H1 (cell line): ENCODE results near the gene NR5A2. TPM values are rescaled to one million over a fixed set of nuclear protein-coding genes. Genes with fewer than 3 reads are reported as not detected.

Source experiments
- CBX8 ChIP-seq: fragments of 300-800, 300-1000 bp; sonication (generic); IDR thresholded peaks from 2 replicates; pipeline ENCODE4 v1.7.1; 2016; ENCODE audit warnings: low read depth, low read length, borderline replicate concordance
- KDM4A ChIP-seq: IDR thresholded peaks from one replicate; pipeline ENCODE4 v1.7.1; 2012; ENCODE audit warnings: low read depth, mild to moderate bottlenecking, moderate library complexity, low read length, inconsistent platforms; ENCODE audit not compliant: severe bottlenecking
- POLR2AphosphoS5 ChIP-seq: IDR thresholded peaks from 2 replicates; pipeline ENCODE4 v1.6.1; 2011; ENCODE audit warnings: low read depth, low read length
- RBBP5 ChIP-seq: IDR thresholded peaks from 2 replicates; pipeline ENCODE4 v1.7.1; 2012; ENCODE audit warnings: low read depth, mild to moderate bottlenecking, inconsistent platforms, low read length, moderate library complexity, borderline replicate concordance
- SP1 ChIP-seq: IDR thresholded peaks from 2 replicates; pipeline ENCODE4 v1.6.1; 2011; ENCODE audit warnings: low read depth, low read length
- polyA plus RNA-seq, 7 experiments: library from polyadenylated mRNA; depleted of rRNA in 3 of 7; stranded (reverse) in 5 of 7; unstranded in 2 of 7; fragments of >200 nt in 5 of 7; fragments of 200-250 nt in 2 of 7; gene quantifications; 1 replicate in 5 of 7; 2 replicates in 1 of 7; 4 replicates in 1 of 7; pipeline versions ENCODE4 v1.2.1 to v1.2.3, GENCODE V29; 2011 to 2013; ENCODE audit warnings: missing spikeins in 2 of 7, mixed read lengths in 2 of 7
- total RNA-seq: library from RNA; stranded (reverse); fragmentation: NEBNext Ultra II Directional; extraction: Animal tissue kit (Norgen Biotek cat#: 25700); gene quantifications from 2 replicates; pipeline ENCODE4 v1.2.1, GENCODE V29; 2021
- TF ChIP-seq, protein P1 (sequence below): fragments of 300-600 bp; sonication (generic); IDR thresholded peaks from 2 replicates; pipeline ENCODE4 v1.7.1; 2012; ENCODE audit warnings: low read length, moderate library complexity, mild to moderate bottlenecking, inconsistent platforms; ENCODE audit not compliant: insufficient replicate concordance
- TF ChIP-seq, protein P2 (sequence below), 3 experiments: IDR thresholded peaks; 1 replicate in 2 of 3; 2 replicates in 1 of 3; pipeline versions ENCODE4 v1.5.1 to v1.6.1; 2011; ENCODE audit warnings: low read length in 3 of 3, mild to moderate bottlenecking in 3 of 3, inconsistent platforms in 2 of 3, low read depth in 1 of 3, moderate library complexity in 1 of 3; ENCODE audit not compliant: insufficient read depth in 1 of 3; ENCODE audit errors: control extremely low read depth in 1 of 3

The NR5A2 gene
- total and polyA plus RNA-seq, 2 of the 8 experiments (the other 6 are each of a cell fraction or from before 2014, with no cell fraction given), result 1.7 to 11.6 TPM

DNA sequence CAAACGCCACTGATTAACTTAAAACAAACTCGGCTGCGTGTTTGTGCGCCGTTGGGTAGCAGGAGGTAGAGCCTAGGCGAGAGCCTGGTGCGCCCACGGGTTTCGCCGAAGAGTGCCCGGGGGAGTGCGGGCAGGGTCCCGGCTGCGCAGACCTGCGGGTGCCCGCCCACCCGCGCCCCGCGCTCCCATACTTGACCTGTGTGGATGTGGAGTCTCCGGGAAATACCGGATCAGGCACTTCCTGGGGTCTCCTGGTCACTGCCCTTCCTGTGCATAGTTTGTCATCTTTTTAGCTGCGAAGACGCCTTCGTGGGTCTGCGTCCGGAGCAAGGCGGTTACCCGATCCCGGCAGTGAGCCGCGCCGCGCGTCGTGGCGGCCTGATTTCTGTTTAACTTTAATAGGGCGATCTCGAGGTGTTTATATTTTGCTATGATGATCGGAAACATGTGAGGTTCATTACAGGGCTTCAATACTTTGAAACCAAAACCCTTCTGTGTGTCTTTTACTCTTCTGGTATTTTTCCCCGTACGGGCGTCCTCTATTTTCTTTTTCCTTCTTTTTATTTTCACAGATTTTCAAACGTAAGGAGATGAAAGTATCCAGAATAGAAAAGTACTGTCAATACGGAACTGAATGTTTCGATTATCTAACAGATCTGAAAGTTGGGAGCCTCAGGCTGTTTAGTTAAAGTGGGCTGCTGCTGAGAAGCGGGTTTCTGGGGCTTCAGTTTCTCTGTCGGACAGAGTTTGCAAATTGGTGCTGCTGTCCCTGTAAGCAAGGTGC is 15.2 kb downstream of the NR5A2 start (continued):
- TF ChIP-seq, protein P1, sequence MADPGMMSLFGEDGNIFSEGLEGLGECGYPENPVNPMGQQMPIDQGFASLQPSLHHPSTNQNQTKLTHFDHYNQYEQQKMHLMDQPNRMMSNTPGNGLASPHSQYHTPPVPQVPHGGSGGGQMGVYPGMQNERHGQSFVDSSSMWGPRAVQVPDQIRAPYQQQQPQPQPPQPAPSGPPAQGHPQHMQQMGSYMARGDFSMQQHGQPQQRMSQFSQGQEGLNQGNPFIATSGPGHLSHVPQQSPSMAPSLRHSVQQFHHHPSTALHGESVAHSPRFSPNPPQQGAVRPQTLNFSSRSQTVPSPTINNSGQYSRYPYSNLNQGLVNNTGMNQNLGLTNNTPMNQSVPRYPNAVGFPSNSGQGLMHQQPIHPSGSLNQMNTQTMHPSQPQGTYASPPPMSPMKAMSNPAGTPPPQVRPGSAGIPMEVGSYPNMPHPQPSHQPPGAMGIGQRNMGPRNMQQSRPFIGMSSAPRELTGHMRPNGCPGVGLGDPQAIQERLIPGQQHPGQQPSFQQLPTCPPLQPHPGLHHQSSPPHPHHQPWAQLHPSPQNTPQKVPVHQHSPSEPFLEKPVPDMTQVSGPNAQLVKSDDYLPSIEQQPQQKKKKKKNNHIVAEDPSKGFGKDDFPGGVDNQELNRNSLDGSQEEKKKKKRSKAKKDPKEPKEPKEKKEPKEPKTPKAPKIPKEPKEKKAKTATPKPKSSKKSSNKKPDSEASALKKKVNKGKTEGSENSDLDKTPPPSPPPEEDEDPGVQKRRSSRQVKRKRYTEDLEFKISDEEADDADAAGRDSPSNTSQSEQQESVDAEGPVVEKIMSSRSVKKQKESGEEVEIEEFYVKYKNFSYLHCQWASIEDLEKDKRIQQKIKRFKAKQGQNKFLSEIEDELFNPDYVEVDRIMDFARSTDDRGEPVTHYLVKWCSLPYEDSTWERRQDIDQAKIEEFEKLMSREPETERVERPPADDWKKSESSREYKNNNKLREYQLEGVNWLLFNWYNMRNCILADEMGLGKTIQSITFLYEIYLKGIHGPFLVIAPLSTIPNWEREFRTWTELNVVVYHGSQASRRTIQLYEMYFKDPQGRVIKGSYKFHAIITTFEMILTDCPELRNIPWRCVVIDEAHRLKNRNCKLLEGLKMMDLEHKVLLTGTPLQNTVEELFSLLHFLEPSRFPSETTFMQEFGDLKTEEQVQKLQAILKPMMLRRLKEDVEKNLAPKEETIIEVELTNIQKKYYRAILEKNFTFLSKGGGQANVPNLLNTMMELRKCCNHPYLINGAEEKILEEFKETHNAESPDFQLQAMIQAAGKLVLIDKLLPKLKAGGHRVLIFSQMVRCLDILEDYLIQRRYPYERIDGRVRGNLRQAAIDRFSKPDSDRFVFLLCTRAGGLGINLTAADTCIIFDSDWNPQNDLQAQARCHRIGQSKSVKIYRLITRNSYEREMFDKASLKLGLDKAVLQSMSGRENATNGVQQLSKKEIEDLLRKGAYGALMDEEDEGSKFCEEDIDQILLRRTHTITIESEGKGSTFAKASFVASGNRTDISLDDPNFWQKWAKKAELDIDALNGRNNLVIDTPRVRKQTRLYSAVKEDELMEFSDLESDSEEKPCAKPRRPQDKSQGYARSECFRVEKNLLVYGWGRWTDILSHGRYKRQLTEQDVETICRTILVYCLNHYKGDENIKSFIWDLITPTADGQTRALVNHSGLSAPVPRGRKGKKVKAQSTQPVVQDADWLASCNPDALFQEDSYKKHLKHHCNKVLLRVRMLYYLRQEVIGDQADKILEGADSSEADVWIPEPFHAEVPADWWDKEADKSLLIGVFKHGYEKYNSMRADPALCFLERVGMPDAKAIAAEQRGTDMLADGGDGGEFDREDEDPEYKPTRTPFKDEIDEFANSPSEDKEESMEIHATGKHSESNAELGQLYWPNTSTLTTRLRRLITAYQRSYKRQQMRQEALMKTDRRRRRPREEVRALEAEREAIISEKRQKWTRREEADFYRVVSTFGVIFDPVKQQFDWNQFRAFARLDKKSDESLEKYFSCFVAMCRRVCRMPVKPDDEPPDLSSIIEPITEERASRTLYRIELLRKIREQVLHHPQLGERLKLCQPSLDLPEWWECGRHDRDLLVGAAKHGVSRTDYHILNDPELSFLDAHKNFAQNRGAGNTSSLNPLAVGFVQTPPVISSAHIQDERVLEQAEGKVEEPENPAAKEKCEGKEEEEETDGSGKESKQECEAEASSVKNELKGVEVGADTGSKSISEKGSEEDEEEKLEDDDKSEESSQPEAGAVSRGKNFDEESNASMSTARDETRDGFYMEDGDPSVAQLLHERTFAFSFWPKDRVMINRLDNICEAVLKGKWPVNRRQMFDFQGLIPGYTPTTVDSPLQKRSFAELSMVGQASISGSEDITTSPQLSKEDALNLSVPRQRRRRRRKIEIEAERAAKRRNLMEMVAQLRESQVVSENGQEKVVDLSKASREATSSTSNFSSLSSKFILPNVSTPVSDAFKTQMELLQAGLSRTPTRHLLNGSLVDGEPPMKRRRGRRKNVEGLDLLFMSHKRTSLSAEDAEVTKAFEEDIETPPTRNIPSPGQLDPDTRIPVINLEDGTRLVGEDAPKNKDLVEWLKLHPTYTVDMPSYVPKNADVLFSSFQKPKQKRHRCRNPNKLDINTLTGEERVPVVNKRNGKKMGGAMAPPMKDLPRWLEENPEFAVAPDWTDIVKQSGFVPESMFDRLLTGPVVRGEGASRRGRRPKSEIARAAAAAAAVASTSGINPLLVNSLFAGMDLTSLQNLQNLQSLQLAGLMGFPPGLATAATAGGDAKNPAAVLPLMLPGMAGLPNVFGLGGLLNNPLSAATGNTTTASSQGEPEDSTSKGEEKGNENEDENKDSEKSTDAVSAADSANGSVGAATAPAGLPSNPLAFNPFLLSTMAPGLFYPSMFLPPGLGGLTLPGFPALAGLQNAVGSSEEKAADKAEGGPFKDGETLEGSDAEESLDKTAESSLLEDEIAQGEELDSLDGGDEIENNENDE, result no peak
- TF ChIP-seq CBX8, result no peak
- TF ChIP-seq, protein P2, sequence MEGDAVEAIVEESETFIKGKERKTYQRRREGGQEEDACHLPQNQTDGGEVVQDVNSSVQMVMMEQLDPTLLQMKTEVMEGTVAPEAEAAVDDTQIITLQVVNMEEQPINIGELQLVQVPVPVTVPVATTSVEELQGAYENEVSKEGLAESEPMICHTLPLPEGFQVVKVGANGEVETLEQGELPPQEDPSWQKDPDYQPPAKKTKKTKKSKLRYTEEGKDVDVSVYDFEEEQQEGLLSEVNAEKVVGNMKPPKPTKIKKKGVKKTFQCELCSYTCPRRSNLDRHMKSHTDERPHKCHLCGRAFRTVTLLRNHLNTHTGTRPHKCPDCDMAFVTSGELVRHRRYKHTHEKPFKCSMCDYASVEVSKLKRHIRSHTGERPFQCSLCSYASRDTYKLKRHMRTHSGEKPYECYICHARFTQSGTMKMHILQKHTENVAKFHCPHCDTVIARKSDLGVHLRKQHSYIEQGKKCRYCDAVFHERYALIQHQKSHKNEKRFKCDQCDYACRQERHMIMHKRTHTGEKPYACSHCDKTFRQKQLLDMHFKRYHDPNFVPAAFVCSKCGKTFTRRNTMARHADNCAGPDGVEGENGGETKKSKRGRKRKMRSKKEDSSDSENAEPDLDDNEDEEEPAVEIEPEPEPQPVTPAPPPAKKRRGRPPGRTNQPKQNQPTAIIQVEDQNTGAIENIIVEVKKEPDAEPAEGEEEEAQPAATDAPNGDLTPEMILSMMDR (IDR thresholded peaks at IDR 0.05; ENCODE audit: control extremely low read depth in 1 of 3, insufficient read depth in 1 of 3, low read depth in 1 of 3, low read length in 3 of 3), result no peak
- TF ChIP-seq SP1, result peak; percentile 8; the same call in 1 of the 2 replicates
- TF ChIP-seq RBBP5, result peak; percentile 30; the same call in 1 of the 2 replicates
- TF ChIP-seq KDM4A, result peak; percentile 58
- TF ChIP-seq POLR2AphosphoS5, result no peak
